Activated naive CD8-positive, alpha-beta T cell treated with anti-CD3 and anti-CD28 coated beads, Interleukin-2, amount 10 ng/mL, durations not matched to agents 7 days and 5 days (primary cell): Measurements from ENCODE around the gene SRP9. TPM values are rescaled to one million over a fixed set of nuclear protein-coding genes. Genes with fewer than 3 reads are reported as not detected.
A peak's percentile ranks its signal among the peaks of the same experiment; 100 is the strongest.

Source experiments
- ATAC-seq: fragments of 150-1000 bp; cut with Tn5 transposase; one replicate; pipeline ENCODE4 v1.10.0; 2021; ENCODE audit warnings: low read depth, moderate library complexity
- POLR2A ChIA-PET: fragments of 350-600 bp; sonication (Branson Sonifier 250); formaldehyde crosslinking; loops from one replicate; lab custom pipeline; 2021; ENCODE audit warnings: antibody characterized with exemption; lab: Charles Lee
- DNase-seq: peaks from one replicate; pipeline ENCODE4 v3.0.0; 2021
- H3K27ac Mint-ChIP-seq: one replicate; pipeline ENCODE4 v1.8.0; 2022; ENCODE audit warnings: mild to moderate bottlenecking, mixed read lengths
- H3K27me3 Mint-ChIP-seq: one replicate; pipeline ENCODE4 v1.8.0; 2022; ENCODE audit warnings: mild to moderate bottlenecking, moderate library complexity, mixed read lengths
- H3K36me3 Mint-ChIP-seq: one replicate; pipeline ENCODE4 v1.8.0; 2021; ENCODE audit warnings: mild to moderate bottlenecking, mixed read lengths
- H3K4me1 Mint-ChIP-seq: one replicate; pipeline ENCODE4 v1.8.0; 2021; ENCODE audit warnings: mixed read lengths
- H3K4me3 Mint-ChIP-seq: one replicate; pipeline ENCODE4 v1.8.0; 2022; ENCODE audit warnings: mild to moderate bottlenecking, moderate library complexity, mixed read lengths
- H3K9me3 Mint-ChIP-seq: one replicate; pipeline ENCODE4 v1.8.0; 2021; ENCODE audit warnings: mixed read lengths
- total RNA-seq, 2 experiments: library from RNA; stranded (reverse); gene quantifications; one replicate each; pipeline ENCODE4 v1.2.3, GENCODE V29; 2021

Gene SRP9
- total RNA-seq, 2 experiments from 2014 or later, result 209 to 226 TPM

GRCh38 chr1:225762444-225762843 lies 15.2 kb upstream of the SRP9 start:
- no peaks in the 10 kb centered on the region for H3K9me3 Mint-ChIP-seq
- no peak for ATAC-seq
- H3K27me3 Mint-ChIP-seq, result no peaks in the 10 kb centered on the region
- POLR2A ChIA-PET, result no interaction called here
- DNase-seq, result no peak
- H3K27ac Mint-ChIP-seq, result no peak overlapping the region
- no peaks in the 10 kb centered on the region for H3K4me1 Mint-ChIP-seq
- no peaks in the 10 kb centered on the region for H3K36me3 Mint-ChIP-seq
- H3K4me3 Mint-ChIP-seq, result no peak overlapping the region

GRCh38 chr1:225763716-225764548 lies 13.7 kb upstream of the SRP9 start:
- no peak overlapping the region for H3K27ac Mint-ChIP-seq
- ATAC-seq (no peak), DNase-seq (no peak)
- H3K9me3 Mint-ChIP-seq, result no peaks in the 10 kb centered on the region
- POLR2A ChIA-PET, result interaction anchor here (0.7 kb wide), 1 partner anchor 183 kb away, joined by 5 read pairs; no protein-coding TSS in a partner anchor
- no peaks in the 10 kb centered on the region for H3K27me3 Mint-ChIP-seq
- H3K4me3 Mint-ChIP-seq, result no peak overlapping the region
- H3K4me1 Mint-ChIP-seq, result no peaks in the 10 kb centered on the region
- no peaks in the 10 kb centered on the region for H3K36me3 Mint-ChIP-seq

GRCh38 chr1:225765982-225766674 lies 11.5 kb upstream of the SRP9 start:
- Mint-ChIP-seq H3K9me3 (no peaks in the 10 kb centered on the region), H3K36me3 (no peaks in the 10 kb centered on the region), H3K27me3 (no peaks in the 10 kb centered on the region), H3K4me3 (no peak overlapping the region), H3K27ac (no peak overlapping the region), H3K4me1 (no peaks in the 10 kb centered on the region)
- ATAC-seq (no peak), DNase-seq (no peak)
- POLR2A ChIA-PET, result no interaction called here

- ATAC-seq (no peak), DNase-seq (no peak)
- H3K27ac Mint-ChIP-seq, result no peak overlapping the region
- no peak overlapping the region for H3K4me3 Mint-ChIP-seq
- no peaks in the 10 kb centered on the region for H3K9me3 Mint-ChIP-seq
- H3K4me1 Mint-ChIP-seq, result peaks cover 2% of the 10 kb centered on the region
- no peaks in the 10 kb centered on the region for H3K27me3 Mint-ChIP-seq
- POLR2A ChIA-PET, result interaction anchor here (1.6 kb wide), 1 partner anchor 10 kb away, joined by 5 read pairs; the partner anchor contains the start of gene SRP9
- no peaks in the 10 kb centered on the region for H3K36me3 Mint-ChIP-seq
Observed at GRCh38 chr1:225766967-225767633, 10.5 kb upstream of the SRP9 start.

- Mint-ChIP-seq H3K9me3 (no peaks in the 10 kb centered on the region), H3K4me1 (peaks cover 3% of the 10 kb centered on the region), H3K36me3 (no peaks in the 10 kb centered on the region), H3K27me3 (no peaks in the 10 kb centered on the region), H3K27ac (no peak overlapping the region), H3K4me3 (no peak overlapping the region)
- POLR2A ChIA-PET, result interaction anchor here (1.6 kb wide), 1 partner anchor 9 kb away, joined by 5 read pairs; the partner anchor contains the start of gene SRP9
- DNase-seq, result no peak
- ATAC-seq, result no peak
Observed at GRCh38 chr1:225767634-225768540, 9.7 kb upstream of the SRP9 start.

- Mint-ChIP-seq H3K4me3 (no peak overlapping the region), H3K36me3 (no peaks in the 10 kb centered on the region), H3K4me1 (peaks cover 3% of the 10 kb centered on the region), H3K27ac (no peak overlapping the region), H3K9me3 (no peaks in the 10 kb centered on the region), H3K27me3 (no peaks in the 10 kb centered on the region)
- POLR2A ChIA-PET, result interaction anchor here (0.7 to 1.0 kb wide), 2 partner anchors 9 to 85 kb away, joined by 3 read pairs; partner anchors contain the start of gene SRP9
- ATAC-seq (no peak), DNase-seq (no peak)
Observed at GRCh38 chr1:225768662-225769426, 8.8 kb upstream of the SRP9 start.

GRCh38 chr1:225769687-225770086 lies 7.9 kb upstream of the SRP9 start:
- POLR2A ChIA-PET, result interaction anchor here (0.7 to 1.0 kb wide), 2 partner anchors 8 to 84 kb away, joined by 3 read pairs; partner anchors contain the start of gene SRP9
- no peak for ATAC-seq
- Mint-ChIP-seq H3K9me3 (no peaks in the 10 kb centered on the region), H3K4me3 (no peak overlapping the region), H3K27ac (no peak overlapping the region), H3K27me3 (no peaks in the 10 kb centered on the region), H3K36me3 (no peaks in the 10 kb centered on the region), H3K4me1 (peaks cover 3% of the 10 kb centered on the region)
- DNase-seq, result no peak

GRCh38 chr1:225770561-225771248 lies 6.9 kb upstream of the SRP9 start:
- Mint-ChIP-seq H3K9me3 (no peaks in the 10 kb centered on the region), H3K4me1 (peaks cover 5% of the 10 kb centered on the region), H3K36me3 (no peaks in the 10 kb centered on the region), H3K27ac (no peak overlapping the region), H3K4me3 (no peak overlapping the region), H3K27me3 (no peaks in the 10 kb centered on the region)
- no peak for ATAC-seq
- no peak for DNase-seq
- POLR2A ChIA-PET, result no interaction called here

- DNase-seq (no peak), ATAC-seq (no peak)
- H3K4me3 Mint-ChIP-seq, result no peak overlapping the region
- H3K27me3 Mint-ChIP-seq, result no peaks in the 10 kb centered on the region
- H3K9me3 Mint-ChIP-seq, result no peaks in the 10 kb centered on the region
- H3K4me1 Mint-ChIP-seq, result peaks cover 5% of the 10 kb centered on the region
- H3K27ac Mint-ChIP-seq, result no peak overlapping the region
- no peaks in the 10 kb centered on the region for H3K36me3 Mint-ChIP-seq
- POLR2A ChIA-PET, result interaction anchor here (0.6 kb wide), 1 partner anchor 266 kb away, joined by 3 read pairs; no protein-coding TSS in a partner anchor
Observed at GRCh38 chr1:225771661-225772322, 5.8 kb upstream of the SRP9 start.

- H3K36me3 Mint-ChIP-seq, result no peaks in the 10 kb centered on the region
- no peak overlapping the region for H3K4me3 Mint-ChIP-seq
- H3K9me3 Mint-ChIP-seq, result no peaks in the 10 kb centered on the region
- H3K4me1 Mint-ChIP-seq, result peaks cover 5% of the 10 kb centered on the region
- no peaks in the 10 kb centered on the region for H3K27me3 Mint-ChIP-seq
- no peak for DNase-seq
- ATAC-seq, result peak; percentile 34
- H3K27ac Mint-ChIP-seq, result no peak overlapping the region
- POLR2A ChIA-PET, result no interaction called here
Observed at GRCh38 chr1:225772323-225772768, 5.3 kb upstream of the SRP9 start.

GRCh38 chr1:225772848-225773247 lies 4.8 kb upstream of the SRP9 start:
- no peaks in the 10 kb centered on the region for H3K9me3 Mint-ChIP-seq
- POLR2A ChIA-PET, result no interaction called here
- ATAC-seq (no peak), DNase-seq (no peak)
- no peaks in the 10 kb centered on the region for H3K27me3 Mint-ChIP-seq
- peaks cover 5% of the 10 kb centered on the region for H3K4me1 Mint-ChIP-seq
- no peaks in the 10 kb centered on the region for H3K36me3 Mint-ChIP-seq
- H3K4me3 Mint-ChIP-seq, result no peak overlapping the region
- no peak overlapping the region for H3K27ac Mint-ChIP-seq
